Ectodermal cell (in vitro differentiated cells): Measurements from ENCODE around the gene IFNA21.
"Not testable (repeated sequence)": the region's sequence is repeated elsewhere in the genome, so short reads cannot be mapped to it uniquely, and the experiment has no call there.

Experiments used
- H3K27ac ChIP-seq: 2 replicates; pipeline ENCODE4 v1.7.0; 2013; ENCODE audit warnings: mild to moderate bottlenecking, low read depth, low read length; ENCODE audit not compliant: insufficient read depth, poor library complexity, severe bottlenecking
- H3K27me3 ChIP-seq: 2 replicates; pipeline ENCODE4 v1.7.0; 2013; ENCODE audit warnings: mild to moderate bottlenecking, low read length; ENCODE audit not compliant: insufficient read depth, control insufficient read depth, poor library complexity, severe bottlenecking
- H3K36me3 ChIP-seq: one replicate; pipeline ENCODE4 v1.7.0; 2013; ENCODE audit warnings: low read length; ENCODE audit not compliant: control insufficient read depth, insufficient read depth
- H3K4me1 ChIP-seq: one replicate; pipeline ENCODE4 v1.7.0; 2013; ENCODE audit warnings: low read length; ENCODE audit not compliant: control insufficient read depth, insufficient read depth
- H3K4me3 ChIP-seq: 2 replicates; pipeline ENCODE4 v1.7.0; 2013; ENCODE audit warnings: low read depth, low read length, control low read depth; ENCODE audit not compliant: insufficient read depth
- H3K9me3 ChIP-seq: 2 replicates; pipeline ENCODE4 v1.7.0; 2013; ENCODE audit warnings: mild to moderate bottlenecking, low read length, moderate library complexity; ENCODE audit not compliant: control insufficient read depth
- WGBS, 2 experiments: methylation state at CpG; one replicate each; pipeline ENCODE4 v1.1.7; 2013; ENCODE audit warnings: missing lambda C conversion rate in 2 of 2; 5-methylcytosine and 5-hydroxymethylcytosine counted together

IFNA21 gene

DNA sequence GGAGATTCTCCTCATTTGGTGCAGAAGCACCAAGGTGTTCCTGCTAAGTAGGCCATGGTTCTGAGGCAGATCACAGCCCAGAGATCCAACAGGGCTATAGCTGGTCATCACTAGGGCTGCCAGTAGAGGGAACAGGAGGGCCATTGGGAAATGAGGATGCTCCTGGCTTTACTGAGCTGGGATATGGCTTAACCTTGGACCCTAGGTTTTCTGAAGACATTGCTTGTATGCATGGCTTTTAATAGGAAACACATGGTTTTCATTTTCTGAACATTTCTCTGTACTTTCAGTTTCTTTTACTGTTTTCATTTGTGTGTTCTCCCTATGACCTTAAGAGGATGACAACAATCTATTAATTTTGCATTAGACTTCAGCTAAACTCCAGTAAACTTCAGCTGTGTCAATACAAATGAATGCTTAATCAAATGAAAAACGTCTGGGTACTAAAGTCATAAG, 25.0 kb downstream of the IFNA21 start, which contains the start of gene IFNW1:
Gene IFNW1, minus strand, starts transcription at position 406 of the 456 bp plus-strand sequence. Its CDS starts 262 bp downstream, at position 144.
- no peaks in the 10 kb centered on the region for H3K9me3 ChIP-seq
- H3K27me3 ChIP-seq: no peaks in the 10 kb centered on the region
- no peaks in the 10 kb centered on the region for H3K36me3 ChIP-seq
- no peak within 1 kb of the TSS for H3K4me3 ChIP-seq
- no peak within 1 kb of the TSS for H3K27ac ChIP-seq
- no CpG with 5 or more reads among the region's 1 CpG for WGBS, 2 experiments
- no peaks in the 10 kb centered on the region for H3K4me1 ChIP-seq

DNA sequence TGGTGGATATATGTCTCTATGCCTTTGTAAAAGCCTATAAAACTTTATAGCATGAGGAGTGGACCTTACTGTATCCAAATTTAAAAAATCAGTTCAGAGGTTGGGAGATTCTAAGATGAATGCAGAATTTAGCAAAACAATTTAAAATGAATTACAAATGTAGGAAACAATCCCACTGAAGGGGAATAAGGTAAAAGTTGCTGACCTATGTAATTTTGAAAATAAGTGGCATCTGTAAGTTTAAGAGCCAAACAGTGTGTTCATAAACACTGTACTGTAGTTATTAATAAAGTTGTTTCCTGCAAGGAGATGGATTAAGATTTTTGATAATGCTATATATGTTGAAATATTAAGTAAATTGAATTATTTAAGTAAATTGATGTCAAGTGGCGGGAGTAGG, 29.4 kb downstream of the IFNA21 start:
- 100% methylated on average over 1 of the region's 1 CpG; no CpG with 5 or more reads in 1 of the 2 experiments for WGBS, 2 experiments
- no peaks in the 10 kb centered on the region for H3K9me3 ChIP-seq
- H3K4me1 ChIP-seq: no peaks in the 10 kb centered on the region
- no peaks in the 10 kb centered on the region for H3K36me3 ChIP-seq
- no peaks in the 10 kb centered on the region for H3K27me3 ChIP-seq
- H3K27ac ChIP-seq: no peak overlapping the region
- no peak overlapping the region for H3K4me3 ChIP-seq

DNA sequence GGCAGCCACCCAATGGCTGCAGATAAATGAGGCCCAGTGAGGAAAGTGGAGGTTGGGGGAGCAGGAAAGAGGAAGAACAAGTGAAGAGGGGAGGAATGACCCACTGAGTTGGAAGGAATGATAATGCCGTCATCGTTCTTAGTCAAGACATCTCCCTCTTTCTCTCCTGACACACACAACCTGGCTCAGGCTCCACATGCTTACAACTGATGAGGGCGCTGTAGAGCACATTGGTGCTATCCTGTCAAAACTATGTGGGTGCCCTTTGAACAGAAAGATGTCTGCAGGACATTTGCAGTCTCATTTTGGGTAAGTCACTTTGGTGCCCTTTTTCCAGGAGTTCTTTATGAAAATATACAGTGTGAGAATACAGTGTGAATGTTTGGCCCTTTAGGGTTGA, 30.7 kb downstream of the IFNA21 start:
- Histone ChIP-seq H3K36me3 (no peaks in the 10 kb centered on the region), H3K27me3 (no peaks in the 10 kb centered on the region), H3K27ac (no peak overlapping the region), H3K4me3 (no peak overlapping the region), H3K9me3 (no peaks in the 10 kb centered on the region), H3K4me1 (no peaks in the 10 kb centered on the region)
- WGBS, 2 experiments: 89 to 93% methylated on average over 3 of the region's 3 CpGs

DNA sequence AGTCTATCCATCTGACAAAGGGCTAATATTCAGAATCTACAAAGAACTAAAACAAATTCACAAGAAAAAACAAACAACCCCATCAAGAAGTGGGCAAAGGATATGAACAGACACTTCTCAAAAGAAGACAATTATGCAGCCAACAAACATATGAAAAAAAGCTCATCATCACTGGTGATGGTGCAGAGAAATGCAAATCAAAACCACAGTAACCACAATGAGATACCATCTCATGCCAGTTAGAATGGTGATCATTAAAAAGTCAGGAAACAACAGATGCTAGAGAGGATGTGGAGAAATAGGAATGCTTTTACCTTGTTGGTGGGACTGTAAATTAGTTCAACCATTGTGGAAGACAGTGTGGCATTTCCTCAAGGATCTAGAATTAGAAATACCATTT, 38.3 kb downstream of the IFNA21 start:
- not testable (repeated sequence) for H3K27me3 ChIP-seq, H3K4me1 ChIP-seq, H3K4me3 ChIP-seq, H3K27ac ChIP-seq, H3K36me3 ChIP-seq, H3K9me3 ChIP-seq

DNA sequence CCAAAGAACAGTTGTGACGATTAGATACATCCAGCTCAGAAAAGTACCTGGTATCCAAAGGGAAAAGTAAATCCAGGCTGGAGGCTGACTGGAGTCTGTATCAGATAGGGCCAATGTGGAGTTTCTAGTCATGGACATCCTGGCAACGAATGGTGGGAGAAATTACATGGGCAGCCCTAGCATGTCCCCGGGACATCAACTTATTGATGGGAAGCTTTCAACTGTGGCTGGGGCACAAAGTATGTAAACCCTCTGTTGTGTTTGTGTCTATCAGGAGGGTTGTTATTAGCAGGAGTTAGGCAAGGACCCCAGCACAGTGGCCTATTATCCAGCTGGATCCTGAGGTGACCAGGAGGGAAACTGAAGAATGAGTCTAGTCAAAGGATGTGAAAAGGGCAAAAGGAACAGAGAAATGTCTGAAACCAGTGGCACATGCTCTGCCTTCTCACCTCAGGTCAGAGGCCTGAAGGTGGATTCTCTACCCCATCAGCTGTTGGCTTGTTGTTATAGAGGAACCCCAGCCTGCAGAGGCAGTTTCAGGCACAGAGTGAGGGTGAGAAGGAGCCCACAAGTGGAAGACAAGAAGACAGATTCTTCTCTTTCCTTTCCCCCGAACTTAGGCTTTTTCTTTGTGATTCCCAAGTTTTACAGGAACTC, 44.7 kb downstream of the IFNA21 start:
- H3K9me3 ChIP-seq: no peaks in the 10 kb centered on the region
- 89 to 92% methylated on average over 4 of the region's 4 CpGs for WGBS, 2 experiments
- H3K36me3 ChIP-seq: no peaks in the 10 kb centered on the region
- H3K27me3 ChIP-seq: no peaks in the 10 kb centered on the region
- no peak overlapping the region for H3K27ac ChIP-seq
- H3K4me3 ChIP-seq: no peak overlapping the region
- H3K4me1 ChIP-seq: no peaks in the 10 kb centered on the region

DNA sequence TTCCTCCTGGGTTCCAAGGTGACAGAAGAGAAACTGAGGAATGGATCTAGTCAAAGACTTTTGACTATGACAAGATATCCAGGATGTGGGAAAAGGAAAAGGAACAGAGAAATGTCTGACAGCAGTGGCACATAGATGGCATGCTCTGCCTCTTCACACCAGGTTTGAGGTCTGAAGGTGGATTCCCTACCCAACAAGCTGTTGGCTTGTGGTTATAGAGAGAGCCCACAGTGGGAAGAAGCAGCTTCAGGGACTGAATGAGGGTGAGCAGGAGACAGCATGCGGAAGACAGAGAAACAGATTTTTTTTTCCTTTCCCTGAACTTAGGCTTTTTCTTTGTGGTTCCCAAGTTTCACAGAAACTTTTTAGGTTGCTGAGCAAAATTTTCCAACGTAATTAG, 45.4 kb downstream of the IFNA21 start:
- WGBS, 2 experiments: 87 to 96% methylated on average over 2 of the region's 2 CpGs
- H3K36me3 ChIP-seq: no peaks in the 10 kb centered on the region

DNA sequence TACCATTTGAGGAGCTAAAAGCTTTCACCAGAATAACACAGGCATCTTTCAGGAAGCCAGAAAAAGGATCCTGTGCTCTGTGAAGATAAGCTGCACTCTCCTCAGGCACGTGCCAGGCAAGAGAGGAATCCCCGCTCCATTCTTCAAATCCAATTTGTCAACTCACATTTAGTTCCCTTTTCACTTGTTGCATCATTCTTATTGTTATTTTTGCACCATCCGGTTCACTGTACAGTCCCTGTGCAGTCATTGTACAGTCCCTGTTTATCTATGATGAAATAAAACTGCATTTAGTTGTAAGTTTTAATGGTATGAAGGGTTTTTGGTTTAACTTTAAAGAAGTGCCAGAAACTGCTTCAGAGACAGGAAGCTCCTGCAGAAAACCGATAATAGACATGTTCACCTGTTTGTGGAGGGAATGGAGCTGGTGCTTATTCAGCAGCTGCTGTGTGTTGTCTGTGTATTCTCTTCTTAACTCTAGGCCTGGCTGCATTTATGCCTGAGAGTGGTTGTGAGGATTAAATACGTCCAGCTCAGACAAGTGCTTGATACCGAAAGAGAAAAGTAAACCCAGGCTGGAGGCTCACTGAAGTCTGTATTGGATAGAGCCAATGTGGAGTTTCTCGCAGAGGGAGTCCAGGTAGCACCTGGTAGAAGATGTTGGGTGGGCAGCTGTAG, 47.2 kb downstream of the IFNA21 start:
- Histone ChIP-seq H3K4me3 (no peak overlapping the region), H3K27ac (no peak overlapping the region), H3K27me3 (no peaks in the 10 kb centered on the region), H3K36me3 (no peaks in the 10 kb centered on the region), H3K4me1 (no peaks in the 10 kb centered on the region), H3K9me3 (no peaks in the 10 kb centered on the region)
- WGBS, 2 experiments: 89 to 92% methylated on average over 7 of the region's 7 CpGs

More for the DNA sequence above, 45.4 kb downstream of the IFNA21 start:
- no peak overlapping the region for H3K4me3 ChIP-seq
- H3K9me3 ChIP-seq: no peaks in the 10 kb centered on the region
- H3K4me1 ChIP-seq: no peaks in the 10 kb centered on the region
- H3K27me3 ChIP-seq: no peaks in the 10 kb centered on the region
- H3K27ac ChIP-seq: no peak overlapping the region
